GM19193 (cell line): ENCODE data around the gene EID2B.

ENCODE experiments used
- POLR2A ChIP-seq: IDR thresholded peaks from 4 replicates; pipeline ENCODE4 v1.6.1; 2011; ENCODE audit not compliant: insufficient read depth, insufficient read length; ENCODE audit errors: extremely low read depth

Gene EID2B

GRCh38 chr19:39532233-39533002 is at the start of gene EID2B:
Gene EID2B, minus strand, starts transcription at chr19:39532852. Its CDS starts 50 bp downstream, at chr19:39532802.
- TF ChIP-seq POLR2A = peak; percentile 63

- no peak for TF ChIP-seq POLR2A
These were observed 49.8 kb upstream of the EID2B start for GRCh38 chr19:39582442-39582841.

GRCh38 chr19:39568604-39569003 is 36.0 kb upstream of the EID2B start:
- TF ChIP-seq POLR2A = no peak

- no peak for TF ChIP-seq POLR2A
These were observed 33.4 kb upstream of the EID2B start for GRCh38 chr19:39566064-39566463.

GRCh38 chr19:39563408-39563807 is 30.8 kb upstream of the EID2B start:
- TF ChIP-seq POLR2A = no peak

GRCh38 chr19:39558624-39559117 is 26.0 kb upstream of the EID2B start:
- TF ChIP-seq POLR2A = no peak

GRCh38 chr19:39557811-39558623 is 25.4 kb upstream of the EID2B start:
- no peak for TF ChIP-seq POLR2A

GRCh38 chr19:39555883-39556282 is 23.2 kb upstream of the EID2B start:
- TF ChIP-seq POLR2A = no peak

GRCh38 chr19:39554701-39555311 is 22.2 kb upstream of the EID2B start:
- no peak for TF ChIP-seq POLR2A

GRCh38 chr19:39553082-39553652 is 20.5 kb upstream of the EID2B start:
- TF ChIP-seq POLR2A = no peak

- no peak for TF ChIP-seq POLR2A
These were observed 17.5 kb upstream of the EID2B start for GRCh38 chr19:39550197-39550596.

GRCh38 chr19:39546599-39546998 is 13.9 kb upstream of the EID2B start:
- TF ChIP-seq POLR2A = no peak

- no peak for TF ChIP-seq POLR2A
These were observed 12.3 kb upstream of the EID2B start for GRCh38 chr19:39544911-39545310.

GRCh38 chr19:39544226-39544903 is 11.7 kb upstream of the EID2B start:
- no peak for TF ChIP-seq POLR2A
